NT2/D1 (cell line): Measurements from ENCODE around the gene RAB7A.

Experiments used
- SUZ12 ChIP-seq: IDR thresholded peaks from 2 replicates; pipeline ENCODE4 v1.6.1; 2011; ENCODE audit not compliant: insufficient read length, insufficient read depth; ENCODE audit errors: extremely low read depth
- YY1 ChIP-seq: IDR thresholded peaks from 2 replicates; pipeline ENCODE4 v1.6.1; 2011; ENCODE audit not compliant: insufficient read length, insufficient read depth
- ZNF274 ChIP-seq: IDR thresholded peaks from 2 replicates; pipeline ENCODE4 v1.6.1; 2011; ENCODE audit warnings: mild to moderate bottlenecking, low read depth, low read length

DNA sequence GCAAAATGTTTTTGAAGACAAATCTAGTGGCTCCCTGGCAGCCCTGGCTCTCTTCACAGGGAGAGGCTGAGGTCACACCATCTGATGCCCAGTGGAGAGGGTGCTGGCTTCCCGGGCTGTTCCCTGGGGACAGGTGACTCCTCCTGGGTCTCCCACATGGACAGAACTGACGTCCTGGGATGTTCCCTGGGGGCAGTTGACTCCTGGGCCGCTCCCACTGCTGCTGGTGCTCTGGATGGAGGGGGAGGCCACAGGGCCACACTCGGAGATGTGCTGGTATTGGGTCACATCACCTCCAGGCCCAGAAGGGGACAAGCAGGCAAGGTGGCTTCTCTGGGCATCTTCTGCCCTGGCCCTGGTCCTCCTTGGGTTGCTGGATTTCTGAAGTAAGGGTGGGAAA, 125.6 kb downstream of the RAB7A start:
- TF ChIP-seq YY1 = no peak
- no peak for TF ChIP-seq ZNF274
- no peak for TF ChIP-seq SUZ12
